Esophagus muscularis mucosa (tissue), 4 donors: ENCODE measurements around the gene LYZL1. TPM values are rescaled to one million over a fixed set of nuclear protein-coding genes. Genes with fewer than 3 reads are reported as not detected.

Experiments used
- DNase-seq: peaks from one replicate; pipeline ENCODE4 v3.0.0-alpha.2; 2017; ENCODE audit errors: extremely low spot score
- H3K27ac ChIP-seq, 4 donors: fragments of 200-600 bp; sonication (generic); replicated peaks in 1 of 4; 1 replicate in 3 of 4; 2 replicates in 1 of 4; pipeline ENCODE4 v1.5.1; 2016 to 2019; ENCODE audit warnings: mild to moderate bottlenecking in 1 of 4
- H3K27me3 ChIP-seq, 4 donors: fragments of 200-600 bp; sonication (generic); one replicate each; pipeline versions ENCODE4 v1.5.1 to v1.6.0; 2016 to 2019
- H3K36me3 ChIP-seq, 4 donors: fragments of 200-600 bp; sonication (generic); one replicate each; pipeline ENCODE4 v1.5.1; 2016 to 2019
- H3K4me1 ChIP-seq, 4 donors: fragments of 200-600 bp; sonication (generic); one replicate each; pipeline ENCODE4 v1.5.1; 2016 to 2019
- H3K4me3 ChIP-seq, 4 donors: fragments of 200-600 bp; sonication (generic); 1 replicate in 2 of 4; 2 replicates in 2 of 4; pipeline ENCODE4 v1.5.1; 2016 to 2019; ENCODE audit warnings: mild to moderate bottlenecking in 4 of 4, moderate library complexity in 1 of 4
- H3K9me3 ChIP-seq, 4 donors: fragments of 200-600 bp; sonication (generic); 1 replicate in 3 of 4; 2 replicates in 1 of 4; pipeline ENCODE4 v1.5.1; 2016 to 2019
- CTCF ChIP-seq, 3 experiments: fragments of 200-600 bp in 2 of 3; fragments of 450-650 bp in 1 of 3; sonication (generic) in 2 of 3; IDR thresholded peaks; one replicate each; pipeline ENCODE4 v1.5.1; 2017 to 2019; ENCODE audit warnings: antibody characterized with exemption in 3 of 3, mild to moderate bottlenecking in 2 of 3, moderate library complexity in 1 of 3
- EP300 ChIP-seq: sonication (generic); formaldehyde crosslinking; IDR thresholded peaks from one replicate; pipeline ENCODE4 v1.6.1; 2017; ENCODE audit warnings: antibody characterized with exemption
- POLR2A ChIP-seq: fragments of 450-650 bp; IDR thresholded peaks from one replicate; pipeline ENCODE4 v1.6.1; 2017; ENCODE audit warnings: antibody characterized with exemption, moderate library complexity, mild to moderate bottlenecking, low read depth
- POLR2AphosphoS5 ChIP-seq, 2 donors: sonication (generic); formaldehyde crosslinking; IDR thresholded peaks; one replicate each; pipeline ENCODE4 v1.6.1; 2017; ENCODE audit warnings: antibody characterized with exemption in 2 of 2
- WGBS: methylation state at CpG from one replicate; pipeline ENCODE4 v1.1.5; 2018; 5-methylcytosine and 5-hydroxymethylcytosine counted together
- intact Hi-C: fragments of 100-400 bp; cut with DNase I; formaldehyde crosslinking; loops from one replicate; pipeline ENCODE4 v1.15.1; 2023
- total RNA-seq, 4 donors: library from RNA; depleted of rRNA; stranded (reverse); fragments of >200 nt; gene quantifications; one replicate each; pipeline versions ENCODE4 v1.1.0 to v1.2.1, GENCODE V29; 2016

The LYZL1 gene
- total RNA-seq, 4 donors from 2014 or later: not detected

GRCh38 chr10:29348836-29349235, 60.0 kb downstream of the LYZL1 start:
- Histone ChIP-seq H3K36me3 (no peaks in the 10 kb centered on the region), H3K9me3 (no peaks in the 10 kb centered on the region), H3K27ac (no peak overlapping the region), H3K4me3 (no peak overlapping the region), H3K27me3 (no peaks in the 10 kb centered on the region), H3K4me1 (peaks cover 0 to 11% (median 6%) of the 10 kb centered on the region in 4 donors)
- whole genome bisulfite sequencing: 72% methylated on average over 3 of the region's 5 CpGs
- intact Hi-C loops: no loop called here
- no peak for DNase-seq
- no peak for TF ChIP-seq POLR2A
- TF ChIP-seq EP300: no peak
- no peak for TF ChIP-seq CTCF (IDR thresholded peaks at IDR 0.05)
- TF ChIP-seq POLR2AphosphoS5 (IDR thresholded peaks at IDR 0.05): no peak

- Histone ChIP-seq H3K9me3 (no peaks in the 10 kb centered on the region), H3K27me3 (no peaks in the 10 kb centered on the region), H3K36me3 (no peaks in the 10 kb centered on the region), H3K27ac (no peak overlapping the region), H3K4me3 (no peak overlapping the region), H3K4me1 (peaks cover 0 to 27% (median 20%) of the 10 kb centered on the region in 4 donors)
- TF ChIP-seq EP300 (no peak), POLR2A (no peak), CTCF (IDR thresholded peaks at IDR 0.05) (no peak), POLR2AphosphoS5 (IDR thresholded peaks at IDR 0.05) (no peak)
- no peak for DNase-seq
- intact Hi-C loops: no loop called here
- WGBS: 60% methylated on average over 3 of the region's 3 CpGs
Measured at GRCh38 chr10:29353305-29353704, 64.4 kb downstream of the LYZL1 start.

GRCh38 chr10:29353887-29354561, 65.2 kb downstream of the LYZL1 start:
- WGBS: 70% methylated on average over 3 of the region's 3 CpGs
- Histone ChIP-seq H3K9me3 (no peaks in the 10 kb centered on the region), H3K36me3 (no peaks in the 10 kb centered on the region), H3K27ac (no peak overlapping the region), H3K4me1 (peaks cover 0 to 29% (median 22%) of the 10 kb centered on the region in 4 donors), H3K4me3 (no peak overlapping the region), H3K27me3 (no peaks in the 10 kb centered on the region)
- intact Hi-C loops: no loop called here
- no peak for TF ChIP-seq POLR2AphosphoS5 (IDR thresholded peaks at IDR 0.05)
- no peak for TF ChIP-seq CTCF (IDR thresholded peaks at IDR 0.05)
- no peak for DNase-seq

GRCh38 chr10:29355411-29355991, 66.6 kb downstream of the LYZL1 start:
- H3K27me3 ChIP-seq: no peaks in the 10 kb centered on the region
- no peak overlapping the region for H3K4me3 ChIP-seq
- H3K4me1 ChIP-seq: peaks cover 0 to 34% (median 24%) of the 10 kb centered on the region in 4 donors
- no peak for DNase-seq
- no peaks in the 10 kb centered on the region for H3K9me3 ChIP-seq
- intact Hi-C loops: no loop called here
- WGBS: 75% methylated on average over 6 of the region's 6 CpGs
- H3K36me3 ChIP-seq: no peaks in the 10 kb centered on the region
- no peak overlapping the region for H3K27ac ChIP-seq
- TF ChIP-seq POLR2A: no peak
- TF ChIP-seq POLR2AphosphoS5 (IDR thresholded peaks at IDR 0.05): no peak
- no peak for TF ChIP-seq EP300
- TF ChIP-seq CTCF (IDR thresholded peaks at IDR 0.05): no peak
